ENCODE results near the gene ZNF543.

DNA sequence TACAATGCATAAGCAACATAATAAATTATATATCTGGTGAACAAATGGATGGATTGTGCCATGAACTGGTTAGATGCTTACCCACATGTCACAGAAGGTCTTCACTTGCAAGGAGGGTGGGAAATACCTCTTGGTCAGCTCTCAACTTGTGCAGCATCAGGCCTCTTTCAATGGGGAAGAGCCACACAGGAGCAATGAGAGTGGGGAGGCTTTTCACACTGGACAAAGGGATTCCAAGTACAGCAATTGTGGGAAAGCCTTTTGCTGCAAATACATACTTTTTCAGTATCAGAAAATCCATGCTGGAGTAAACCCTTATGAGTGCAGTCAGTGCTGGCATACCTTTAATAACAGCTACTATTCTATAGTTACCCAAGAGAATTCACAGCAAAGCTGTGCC is 11.8 kb upstream of the ZNF543 start:
- TF ChIP-seq, protein P1, sequence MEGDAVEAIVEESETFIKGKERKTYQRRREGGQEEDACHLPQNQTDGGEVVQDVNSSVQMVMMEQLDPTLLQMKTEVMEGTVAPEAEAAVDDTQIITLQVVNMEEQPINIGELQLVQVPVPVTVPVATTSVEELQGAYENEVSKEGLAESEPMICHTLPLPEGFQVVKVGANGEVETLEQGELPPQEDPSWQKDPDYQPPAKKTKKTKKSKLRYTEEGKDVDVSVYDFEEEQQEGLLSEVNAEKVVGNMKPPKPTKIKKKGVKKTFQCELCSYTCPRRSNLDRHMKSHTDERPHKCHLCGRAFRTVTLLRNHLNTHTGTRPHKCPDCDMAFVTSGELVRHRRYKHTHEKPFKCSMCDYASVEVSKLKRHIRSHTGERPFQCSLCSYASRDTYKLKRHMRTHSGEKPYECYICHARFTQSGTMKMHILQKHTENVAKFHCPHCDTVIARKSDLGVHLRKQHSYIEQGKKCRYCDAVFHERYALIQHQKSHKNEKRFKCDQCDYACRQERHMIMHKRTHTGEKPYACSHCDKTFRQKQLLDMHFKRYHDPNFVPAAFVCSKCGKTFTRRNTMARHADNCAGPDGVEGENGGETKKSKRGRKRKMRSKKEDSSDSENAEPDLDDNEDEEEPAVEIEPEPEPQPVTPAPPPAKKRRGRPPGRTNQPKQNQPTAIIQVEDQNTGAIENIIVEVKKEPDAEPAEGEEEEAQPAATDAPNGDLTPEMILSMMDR (IDR thresholded peaks at IDR 0.05; ENCODE audit: low read depth, low read length) = no peak
- TF ChIP-seq EZH2phosphoT487 (IDR thresholded peaks at IDR 0.05; ENCODE audit: low read depth) = no peak

All from OCI-LY3 (cell line).